ENCODE data around the gene RAD21L1.

The RAD21L1 gene

DNA sequence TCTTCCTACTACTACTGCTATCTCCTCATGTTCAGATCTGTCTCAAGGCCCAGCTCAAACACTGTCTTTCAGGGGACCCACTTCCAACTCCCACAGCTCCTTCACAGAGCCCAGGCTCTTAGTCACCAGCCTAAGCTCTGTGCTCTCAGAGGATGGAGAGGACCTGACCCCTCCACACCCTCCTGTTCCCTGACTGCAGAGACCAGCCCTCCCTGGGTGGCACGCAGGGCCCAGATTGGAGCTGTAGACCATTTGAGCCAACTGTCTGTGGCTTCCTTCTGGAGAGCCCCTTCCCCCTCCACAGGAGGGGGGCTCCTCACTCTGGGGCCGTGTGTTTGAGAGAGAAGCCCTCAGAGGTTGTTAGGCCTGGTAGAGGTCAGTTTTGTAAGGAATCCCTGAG, 50.1 kb downstream of the RAD21L1 start:
- no peak overlapping the region for H3K4me3 ChIP-seq (ENCODE audit: low read length)
- DNase-seq (ENCODE audit: low read depth), result no peak
- TF ChIP-seq, protein P1, sequence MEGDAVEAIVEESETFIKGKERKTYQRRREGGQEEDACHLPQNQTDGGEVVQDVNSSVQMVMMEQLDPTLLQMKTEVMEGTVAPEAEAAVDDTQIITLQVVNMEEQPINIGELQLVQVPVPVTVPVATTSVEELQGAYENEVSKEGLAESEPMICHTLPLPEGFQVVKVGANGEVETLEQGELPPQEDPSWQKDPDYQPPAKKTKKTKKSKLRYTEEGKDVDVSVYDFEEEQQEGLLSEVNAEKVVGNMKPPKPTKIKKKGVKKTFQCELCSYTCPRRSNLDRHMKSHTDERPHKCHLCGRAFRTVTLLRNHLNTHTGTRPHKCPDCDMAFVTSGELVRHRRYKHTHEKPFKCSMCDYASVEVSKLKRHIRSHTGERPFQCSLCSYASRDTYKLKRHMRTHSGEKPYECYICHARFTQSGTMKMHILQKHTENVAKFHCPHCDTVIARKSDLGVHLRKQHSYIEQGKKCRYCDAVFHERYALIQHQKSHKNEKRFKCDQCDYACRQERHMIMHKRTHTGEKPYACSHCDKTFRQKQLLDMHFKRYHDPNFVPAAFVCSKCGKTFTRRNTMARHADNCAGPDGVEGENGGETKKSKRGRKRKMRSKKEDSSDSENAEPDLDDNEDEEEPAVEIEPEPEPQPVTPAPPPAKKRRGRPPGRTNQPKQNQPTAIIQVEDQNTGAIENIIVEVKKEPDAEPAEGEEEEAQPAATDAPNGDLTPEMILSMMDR (IDR thresholded peaks at IDR 0.05; ENCODE audit: insufficient read depth, low read depth, low read length, missing control alignments), result no peak

DNA sequence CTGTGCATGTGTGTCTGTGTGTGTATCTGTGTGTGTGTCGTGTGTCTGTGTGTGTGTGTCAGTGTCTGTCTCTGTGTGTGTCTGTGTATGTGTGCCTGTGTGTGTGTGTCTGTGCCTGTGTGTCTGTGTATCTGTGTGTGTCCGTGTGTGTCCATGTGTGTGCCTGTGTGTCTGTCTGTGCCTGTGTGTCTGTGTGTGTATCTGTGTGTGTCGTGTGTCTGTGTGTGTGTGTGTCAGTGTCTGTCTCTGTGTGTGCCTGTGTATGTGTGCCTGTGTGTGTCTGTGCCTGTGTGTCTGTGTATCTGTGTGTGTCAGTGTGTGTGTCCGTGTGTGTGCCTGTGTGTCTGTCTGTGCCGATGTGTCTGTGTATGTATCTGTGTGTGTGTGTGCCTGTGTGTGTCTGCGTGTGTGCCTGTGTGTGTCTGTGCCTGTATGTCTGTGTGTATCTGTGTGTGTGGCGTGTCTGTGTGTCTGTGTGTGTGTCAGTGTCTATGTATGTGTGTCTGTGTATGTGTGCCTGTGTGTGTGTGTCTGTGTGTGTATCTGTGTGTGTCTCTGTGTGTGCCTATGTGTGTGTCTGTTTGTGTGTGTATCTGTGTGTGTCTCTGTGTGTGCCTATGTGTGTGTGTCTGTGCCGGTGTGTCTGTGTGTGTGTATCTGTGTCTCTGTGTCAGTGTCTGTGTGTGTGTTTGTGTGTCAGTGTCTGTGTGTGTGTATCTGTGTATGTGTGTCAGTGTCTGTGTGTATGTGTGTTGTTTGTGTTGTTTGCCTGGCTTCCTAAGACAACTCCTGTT, 51.9 kb downstream of the RAD21L1 start:
- TF ChIP-seq, protein P1 (IDR thresholded peaks at IDR 0.05; ENCODE audit: insufficient read depth, low read depth, low read length, missing control alignments), result no peak
- no peak for DNase-seq (ENCODE audit: low read depth)

DNA sequence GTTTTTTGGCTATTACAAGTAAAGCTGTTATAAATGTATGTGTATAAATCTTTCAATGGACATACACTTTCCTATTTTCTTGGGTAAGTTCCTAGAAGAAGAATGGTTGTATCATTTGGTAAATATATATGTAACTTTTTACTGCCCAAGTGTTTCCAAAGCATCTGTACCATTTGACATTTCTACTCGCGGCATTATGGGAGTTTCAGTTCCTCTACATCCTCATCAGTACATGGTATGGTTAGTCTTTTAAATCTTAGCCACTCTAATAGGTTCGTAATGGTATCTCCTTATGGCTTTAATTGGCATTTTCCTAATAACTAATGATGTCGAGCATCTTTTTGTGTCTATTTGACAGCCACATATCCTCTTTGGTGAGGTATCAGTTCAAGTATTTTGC, 53.1 kb downstream of the RAD21L1 start:
- H3K4me3 ChIP-seq (ENCODE audit: low read length), result no peak overlapping the region
- TF ChIP-seq, protein P1 (IDR thresholded peaks at IDR 0.05; ENCODE audit: insufficient read depth, low read depth, low read length, missing control alignments), result no peak
- no peak for DNase-seq (ENCODE audit: low read depth)

More for the DNA sequence above, 51.9 kb downstream of the RAD21L1 start:
- H3K4me3 ChIP-seq (ENCODE audit: low read length), result no peak overlapping the region

DNA sequence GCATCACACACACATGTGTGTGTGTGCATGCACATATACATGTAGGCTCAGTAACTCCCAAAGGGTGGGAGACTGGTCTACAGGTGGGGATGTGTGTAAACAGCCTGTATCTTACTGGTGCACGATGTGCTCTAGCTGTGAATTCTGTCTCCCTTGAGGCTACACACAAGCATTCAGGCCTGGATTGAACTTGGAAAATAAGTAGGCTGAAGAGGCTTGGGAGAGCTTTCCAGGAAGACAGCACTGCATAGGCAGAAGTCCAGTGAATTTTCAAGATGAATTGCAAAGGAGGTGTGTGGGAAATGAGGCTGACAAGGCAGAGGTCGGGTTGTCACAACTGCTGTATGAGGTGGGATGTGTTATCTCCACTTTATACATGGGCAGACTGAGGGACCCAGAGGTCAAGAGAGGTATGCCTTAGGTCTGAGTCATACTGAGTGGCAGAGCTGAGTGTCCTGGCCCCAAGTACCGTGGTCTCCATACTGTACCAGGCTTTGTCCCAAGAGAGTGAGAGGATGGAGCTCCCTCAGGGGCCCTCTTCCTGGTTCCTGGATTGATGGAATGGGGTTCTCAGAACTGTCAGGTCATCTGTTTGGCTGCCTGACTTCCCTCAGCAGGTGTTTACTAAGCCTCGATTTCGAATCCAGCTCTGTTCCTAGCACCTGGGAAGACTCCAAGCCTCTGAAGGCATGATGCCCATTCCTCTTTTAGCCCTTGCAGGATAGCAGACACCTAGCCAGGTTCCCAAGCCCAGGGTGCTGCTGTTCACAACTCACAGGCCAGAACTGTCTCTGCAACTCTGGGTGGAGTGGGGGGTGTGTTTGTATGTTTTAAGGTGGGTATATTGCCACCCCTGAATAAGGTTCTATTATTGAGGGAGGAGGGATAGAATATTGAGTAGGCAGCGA, 54.6 kb downstream of the RAD21L1 start:
- DNase-seq (ENCODE audit: low read depth), result no peak
- no peak overlapping the region for H3K4me3 ChIP-seq (ENCODE audit: low read length)
- TF ChIP-seq, protein P1 (IDR thresholded peaks at IDR 0.05; ENCODE audit: insufficient read depth, low read depth, low read length, missing control alignments), result no peak

DNA sequence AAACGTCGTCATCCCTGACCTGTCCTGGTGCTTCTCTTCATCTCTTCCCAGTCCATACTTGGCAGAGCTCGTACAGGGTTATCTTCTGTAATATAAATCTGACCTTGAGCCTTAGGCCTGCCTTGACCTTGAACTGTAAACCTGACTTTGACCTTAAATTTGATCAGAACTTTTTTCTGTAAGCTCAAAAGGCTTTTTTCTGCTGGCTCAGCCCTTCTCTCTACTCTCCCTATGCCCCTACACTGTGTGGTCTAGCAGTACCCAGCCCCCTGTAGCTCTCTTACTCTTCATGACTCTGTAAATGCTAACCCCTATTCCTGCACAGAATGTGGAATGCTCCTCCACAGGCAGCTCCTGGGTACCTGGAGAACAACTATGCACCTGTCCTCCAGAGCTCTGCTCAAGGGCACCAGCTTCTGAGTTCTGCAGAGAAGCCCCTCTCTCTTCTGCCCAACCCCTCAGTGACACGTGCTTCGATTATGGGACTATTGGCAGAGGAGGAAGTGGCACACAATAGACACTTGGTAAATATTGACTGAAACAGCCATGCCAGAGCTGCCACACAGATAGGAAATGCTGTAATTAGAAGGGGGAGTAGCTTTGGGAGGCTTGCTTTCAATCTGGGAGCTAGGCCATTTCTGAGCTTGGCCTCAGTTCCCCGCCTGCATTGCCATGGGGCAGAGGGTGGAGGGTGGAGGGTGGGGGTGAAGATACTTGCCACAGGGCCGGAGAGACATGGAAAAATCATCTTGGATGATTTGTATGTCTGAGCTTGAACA, 55.6 kb downstream of the RAD21L1 start:
- H3K4me3 ChIP-seq (ENCODE audit: low read length), result no peak overlapping the region
- no peak for DNase-seq (ENCODE audit: low read depth)

DNA sequence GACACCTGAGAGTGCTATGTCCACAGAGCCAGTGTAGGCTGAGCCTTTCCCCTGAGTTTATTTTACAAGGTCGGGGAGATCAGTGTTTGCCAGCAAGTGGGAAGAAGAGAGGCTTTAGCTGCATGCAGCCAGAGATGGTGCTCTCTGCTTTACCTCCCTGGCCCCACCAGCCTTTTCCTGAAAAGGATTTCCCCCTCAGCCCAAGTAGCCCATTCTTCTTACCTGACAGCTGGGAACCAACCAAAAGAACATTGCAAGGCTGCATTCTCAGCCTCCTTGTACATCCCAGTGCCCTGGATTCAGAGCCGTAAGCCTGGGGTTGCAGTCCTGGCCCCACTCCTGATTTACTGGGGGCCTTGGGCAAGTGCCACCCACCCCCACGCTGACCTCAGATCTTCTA, 57.1 kb downstream of the RAD21L1 start:
- no peak for DNase-seq (ENCODE audit: low read depth)
- no peak overlapping the region for H3K4me3 ChIP-seq (ENCODE audit: low read length)
- TF ChIP-seq, protein P1 (IDR thresholded peaks at IDR 0.05; ENCODE audit: insufficient read depth, low read depth, low read length, missing control alignments), result no peak

More for the DNA sequence above, 55.6 kb downstream of the RAD21L1 start:
- TF ChIP-seq, protein P1 (IDR thresholded peaks at IDR 0.05; ENCODE audit: insufficient read depth, low read depth, low read length, missing control alignments), result no peak

Data from epithelial cell of esophagus (primary cell).